Testis (tissue), 3 donors: ENCODE measurements around the gene GRIN1. TPM values are rescaled to one million over a fixed set of nuclear protein-coding genes. Genes with fewer than 3 reads are reported as not detected.

Source experiments
- DNase-seq: peaks from one replicate; pipeline ENCODE4 v3.0.0-alpha.2; 2019
- H3K27ac ChIP-seq, 2 donors: fragments of 200-600 bp; sonication (generic); one replicate each; pipeline ENCODE4 v1.5.1; 2019
- H3K27me3 ChIP-seq: fragments of 200-600 bp; sonication (generic); one replicate; pipeline ENCODE4 v1.5.1; 2019
- H3K36me3 ChIP-seq: fragments of 200-600 bp; sonication (generic); one replicate; pipeline ENCODE4 v1.5.1; 2017; ENCODE audit warnings: low read depth; ENCODE audit errors: missing control alignments
- H3K4me1 ChIP-seq: fragments of 200-600 bp; sonication (generic); one replicate; pipeline ENCODE4 v1.5.1; 2019
- H3K4me3 ChIP-seq, 2 donors: fragments of 200-600 bp; sonication (generic); one replicate each; pipeline ENCODE4 v1.5.1; 2017 to 2019
- H3K9me3 ChIP-seq: fragments of 200-600 bp; sonication (generic); one replicate; pipeline ENCODE4 v1.5.1; 2017
- POLR2A ChIP-seq: fragments of 450-650 bp; IDR thresholded peaks from one replicate; pipeline ENCODE4 v1.6.1; 2017; ENCODE audit warnings: antibody characterized with exemption, mild to moderate bottlenecking, moderate library complexity
- WGBS, 2 donors: methylation state at CpG; one replicate each; pipeline ENCODE4 v1.1.5; 2018; 5-methylcytosine and 5-hydroxymethylcytosine counted together
- intact Hi-C: fragments of 100-400 bp; cut with DNase I; formaldehyde crosslinking; loops from one replicate; pipeline ENCODE4 v1.15.1; 2023; ENCODE audit warnings: low total_unique reads
- polyA plus RNA-seq: library from polyadenylated mRNA; stranded (reverse); fragments of 350-450 nt; fragmentation: Illumina TruSeq; extraction: RNeasy Lipid Tissue Mini Kit (QIAGEN cat#74804); gene quantifications from one replicate; pipeline ENCODE4 v1.2.3, GENCODE V29; 2014; ENCODE audit warnings: low read depth, low replicate concordance; ENCODE audit not compliant: insufficient read depth
- total RNA-seq, 2 donors: library from RNA; depleted of rRNA; stranded (reverse); fragments of >200 nt; gene quantifications; one replicate each; pipeline ENCODE4 v1.2.3, GENCODE V29; 2016
- TF ChIP-seq, protein P1 (sequence below), 3 experiments: fragments of 450-650 bp in 2 of 3; fragments of 200-600 bp in 1 of 3; sonication (generic) in 1 of 3; IDR thresholded peaks; one replicate each; pipeline ENCODE4 v1.5.1; 2016 to 2019; ENCODE audit warnings: antibody characterized with exemption in 3 of 3, mild to moderate bottlenecking in 2 of 3, moderate library complexity in 1 of 3

The GRIN1 gene
- total and polyA plus RNA-seq, 3 donors from 2014 or later: 0.79 to 3.8 (median 1.5) TPM

DNA sequence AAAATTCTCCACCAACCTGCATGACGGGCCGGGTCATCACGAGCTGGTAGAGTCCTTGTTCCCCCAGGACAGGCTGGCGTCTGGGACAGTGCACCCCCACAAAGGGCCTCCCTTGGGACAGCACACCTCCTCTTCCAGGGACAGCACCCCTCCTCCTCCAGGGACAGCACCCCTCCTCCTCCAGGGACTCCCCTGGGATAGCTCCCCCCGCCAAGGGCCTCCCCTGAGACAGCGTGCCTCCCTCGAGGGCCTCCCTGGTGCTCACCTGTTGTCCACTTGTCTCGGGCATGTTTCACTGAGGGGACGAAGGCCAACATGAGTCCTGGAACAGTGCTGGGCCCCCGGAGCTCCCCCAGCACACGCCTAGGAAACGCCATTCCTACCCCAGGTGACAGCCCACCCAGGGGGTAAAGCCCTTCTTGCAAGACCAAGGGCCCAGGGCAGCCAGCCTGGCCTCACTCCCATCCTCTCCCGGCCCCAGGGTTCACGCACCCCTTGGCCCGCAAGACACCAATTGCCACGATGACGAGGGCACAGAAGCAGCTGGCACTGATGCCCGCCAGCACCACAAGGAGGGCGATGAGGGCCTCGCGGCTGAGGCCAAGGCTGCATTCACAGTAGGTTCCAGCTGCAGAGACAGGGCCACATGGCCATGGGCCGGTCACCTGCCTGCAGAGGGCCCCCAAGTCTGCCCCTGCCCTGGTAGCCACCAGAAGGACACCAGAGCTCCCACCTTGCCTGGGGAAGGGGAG, 32.4 kb downstream of the GRIN1 start:
- WGBS, 2 donors: 78 to 91% methylated on average over 9 to 22 of the region's 22 CpGs
- Histone ChIP-seq H3K36me3 (no peaks in the 10 kb centered on the region), H3K4me3 (no peak overlapping the region), H3K4me1 (peaks cover 15% of the 10 kb centered on the region), H3K27me3 (no peaks in the 10 kb centered on the region), H3K27ac (no peak overlapping the region), H3K9me3 (no peaks in the 10 kb centered on the region)
- TF ChIP-seq, protein P1, sequence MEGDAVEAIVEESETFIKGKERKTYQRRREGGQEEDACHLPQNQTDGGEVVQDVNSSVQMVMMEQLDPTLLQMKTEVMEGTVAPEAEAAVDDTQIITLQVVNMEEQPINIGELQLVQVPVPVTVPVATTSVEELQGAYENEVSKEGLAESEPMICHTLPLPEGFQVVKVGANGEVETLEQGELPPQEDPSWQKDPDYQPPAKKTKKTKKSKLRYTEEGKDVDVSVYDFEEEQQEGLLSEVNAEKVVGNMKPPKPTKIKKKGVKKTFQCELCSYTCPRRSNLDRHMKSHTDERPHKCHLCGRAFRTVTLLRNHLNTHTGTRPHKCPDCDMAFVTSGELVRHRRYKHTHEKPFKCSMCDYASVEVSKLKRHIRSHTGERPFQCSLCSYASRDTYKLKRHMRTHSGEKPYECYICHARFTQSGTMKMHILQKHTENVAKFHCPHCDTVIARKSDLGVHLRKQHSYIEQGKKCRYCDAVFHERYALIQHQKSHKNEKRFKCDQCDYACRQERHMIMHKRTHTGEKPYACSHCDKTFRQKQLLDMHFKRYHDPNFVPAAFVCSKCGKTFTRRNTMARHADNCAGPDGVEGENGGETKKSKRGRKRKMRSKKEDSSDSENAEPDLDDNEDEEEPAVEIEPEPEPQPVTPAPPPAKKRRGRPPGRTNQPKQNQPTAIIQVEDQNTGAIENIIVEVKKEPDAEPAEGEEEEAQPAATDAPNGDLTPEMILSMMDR (IDR thresholded peaks at IDR 0.05): no peak
- no peak for TF ChIP-seq POLR2A
- no peak for DNase-seq
- intact Hi-C loops: no loop called here

DNA sequence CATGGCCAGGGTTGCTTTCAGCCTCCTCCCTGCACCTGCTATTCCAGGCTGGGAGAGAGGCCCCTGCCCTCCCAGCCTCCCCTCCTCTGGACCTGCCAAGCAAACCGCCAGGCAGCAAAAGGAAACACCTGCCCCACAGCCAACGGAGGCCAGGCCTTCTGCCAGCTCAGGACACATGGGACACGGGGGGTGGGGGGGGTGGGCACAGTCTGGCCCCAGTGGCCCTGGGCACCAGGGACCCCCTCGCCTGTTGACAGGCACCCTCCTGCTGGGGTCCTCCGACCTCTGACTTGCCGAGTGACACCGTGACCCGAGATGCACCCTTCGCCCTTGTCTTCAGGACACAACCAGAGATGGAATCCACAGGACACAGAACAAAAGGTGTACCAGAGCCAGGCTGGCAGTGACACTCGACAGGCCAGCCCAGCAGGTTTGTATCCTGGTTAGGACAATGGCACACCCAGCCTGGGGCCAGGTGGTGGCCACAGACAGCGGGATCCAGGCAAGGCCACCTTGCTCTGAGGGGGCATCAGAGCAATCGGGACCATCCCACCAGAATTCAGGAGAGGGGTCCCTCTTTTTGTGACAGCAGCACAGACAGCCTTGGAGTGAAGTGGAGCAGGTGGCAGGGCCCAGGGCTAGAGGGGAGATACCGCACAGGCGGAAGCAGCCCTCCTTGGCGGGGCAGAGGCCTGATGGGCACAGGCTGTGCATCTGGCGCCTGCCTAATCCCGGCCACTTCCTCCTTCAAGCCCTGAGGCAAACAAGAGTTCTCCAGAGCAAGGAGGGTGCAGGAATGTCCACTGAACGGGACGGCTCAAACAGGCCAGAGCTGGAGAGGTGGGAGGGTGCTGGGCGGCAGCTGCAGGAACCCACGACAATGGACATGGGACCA, 34.2 kb downstream of the GRIN1 start:
- peaks cover 4% of the 10 kb centered on the region for H3K4me1 ChIP-seq
- 74 to 84% methylated on average over 10 to 21 of the region's 21 CpGs for WGBS, 2 donors

DNA sequence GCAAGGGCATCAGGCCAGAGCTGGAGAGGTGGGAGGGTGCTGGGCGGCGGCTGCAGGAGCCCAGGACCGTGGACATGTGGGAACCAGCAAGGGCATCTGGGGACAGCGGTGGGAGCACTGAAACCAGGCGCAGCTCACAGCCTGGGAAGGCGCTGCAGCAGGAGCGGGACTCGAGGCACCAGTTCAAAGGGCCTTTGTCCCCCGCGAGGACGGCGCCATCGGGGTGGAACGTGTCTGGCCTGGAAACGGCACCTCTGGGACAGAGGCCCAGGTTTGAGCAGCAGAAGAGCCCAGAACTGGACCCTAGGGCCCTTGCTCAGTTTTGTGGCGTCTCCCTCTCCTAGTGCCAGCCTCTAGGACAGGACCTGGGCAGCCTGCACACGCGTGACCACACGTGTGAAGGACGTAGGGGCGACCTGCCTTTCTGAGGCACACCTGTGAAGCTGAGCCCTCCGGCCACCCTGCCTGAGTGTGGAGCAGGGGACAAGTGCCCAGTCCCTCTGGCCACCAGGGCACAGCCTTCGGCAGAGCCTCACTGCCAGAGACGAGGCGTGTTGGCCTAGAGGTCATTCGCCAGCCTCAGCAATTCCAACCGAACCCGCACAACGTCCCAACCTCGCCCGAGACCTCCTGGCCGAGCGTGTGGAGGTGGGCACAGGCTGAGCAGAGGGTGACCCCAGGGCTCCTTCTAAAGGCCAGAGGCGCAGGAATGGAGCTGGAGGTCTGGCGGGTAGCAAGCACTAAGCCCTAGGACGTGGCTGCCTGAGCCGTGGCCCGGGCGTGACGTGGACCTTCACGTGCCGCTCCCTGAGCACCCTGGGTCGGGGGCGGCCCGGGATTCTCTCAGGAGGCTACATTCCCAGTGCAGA, 35.1 kb downstream of the GRIN1 start:
- Histone ChIP-seq H3K27me3 (no peaks in the 10 kb centered on the region), H3K4me1 (no peaks in the 10 kb centered on the region), H3K36me3 (no peaks in the 10 kb centered on the region), H3K9me3 (no peaks in the 10 kb centered on the region), H3K27ac (no peak overlapping the region), H3K4me3 (no peak overlapping the region)
- no peak for TF ChIP-seq POLR2A
- TF ChIP-seq, protein P1 (IDR thresholded peaks at IDR 0.05): no peak
- DNase-seq: no peak
- intact Hi-C loops: no loop called here
- WGBS, 2 donors: 91 to 93% methylated on average over 12 to 45 of the region's 45 CpGs

More for the DNA sequence above, 34.2 kb downstream of the GRIN1 start:
- Histone ChIP-seq H3K36me3 (no peaks in the 10 kb centered on the region), H3K27ac (no peak overlapping the region), H3K27me3 (no peaks in the 10 kb centered on the region), H3K9me3 (no peaks in the 10 kb centered on the region), H3K4me3 (no peak overlapping the region)
- intact Hi-C loops: no loop called here
- TF ChIP-seq, protein P1 (IDR thresholded peaks at IDR 0.05): no peak
- TF ChIP-seq POLR2A: no peak
- no peak for DNase-seq

DNA sequence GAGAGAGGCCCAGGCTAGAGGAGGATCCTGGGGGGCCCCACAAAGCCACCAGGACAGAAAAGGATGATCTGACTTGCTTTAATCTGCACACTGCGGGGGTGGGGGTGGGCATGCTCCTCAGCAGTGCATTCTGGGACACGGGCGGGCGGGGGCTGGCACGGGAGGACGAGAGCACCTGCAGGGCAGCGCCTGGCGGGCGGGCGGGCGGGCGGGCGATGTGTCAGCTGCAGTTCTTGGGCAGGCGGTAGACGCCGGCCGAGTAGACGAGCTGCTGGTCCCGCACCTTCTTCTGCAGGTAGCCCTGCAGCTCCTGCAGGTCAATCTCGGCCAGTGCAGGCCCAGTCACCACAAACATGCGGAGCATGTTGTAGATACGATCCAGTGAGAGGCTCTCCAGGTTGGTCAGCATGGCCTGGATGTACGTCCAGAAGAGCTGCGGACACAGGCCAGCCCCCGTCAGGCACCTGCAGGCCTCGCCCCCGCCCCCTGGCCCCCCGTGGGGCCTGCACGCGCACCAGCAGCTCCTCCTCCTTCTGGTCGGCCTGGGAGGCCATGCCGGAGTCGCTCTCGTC, 35.9 kb downstream of the GRIN1 start:
- TF ChIP-seq, protein P1 (IDR thresholded peaks at IDR 0.05): no peak
- TF ChIP-seq POLR2A: no peak
- Histone ChIP-seq H3K27ac (no peak overlapping the region), H3K4me1 (no peaks in the 10 kb centered on the region), H3K4me3 (no peak overlapping the region), H3K36me3 (no peaks in the 10 kb centered on the region), H3K9me3 (no peaks in the 10 kb centered on the region), H3K27me3 (no peaks in the 10 kb centered on the region)
- DNase-seq: no peak
- WGBS, 2 donors: 72% methylated on average over 23 of the region's 34 CpGs; no CpG with 5 or more reads in 1 of the 2 donors
- intact Hi-C loops: no loop called here
